Ovary (tissue), 9 donors: ENCODE measurements around the gene GPSM1. TPM values are rescaled to one million over a fixed set of nuclear protein-coding genes. Genes with fewer than 3 reads are reported as not detected.

Experiments used
- DNase-seq, 5 donors: peaks; one replicate each; pipeline ENCODE4 v3.0.0-alpha.2; 2019 to 2020
- H3K27ac ChIP-seq, 2 donors: fragments of 200-600 bp; one replicate each; pipeline versions ENCODE4 v1.5.1 to v1.8.0; 2019 to 2022
- H3K27me3 ChIP-seq: fragments of 200-600 bp; one replicate; pipeline ENCODE4 v1.8.0; 2022
- H3K36me3 ChIP-seq: fragments of 200-600 bp; sonication (generic); one replicate; pipeline ENCODE4 v1.5.1; 2019
- H3K4me1 ChIP-seq: one replicate; pipeline ENCODE4 v1.8.1; 2013; ENCODE audit warnings: mild to moderate bottlenecking, moderate library complexity; ENCODE audit not compliant: insufficient read depth
- H3K4me3 ChIP-seq: fragments of 200-600 bp; sonication (generic); one replicate; pipeline ENCODE4 v1.5.1; 2017
- H3K9me3 ChIP-seq, 2 donors: fragments of 200-600 bp in 1 of 2; sonication (generic) in 1 of 2; one replicate each; pipeline versions ENCODE4 v1.5.1 to v1.8.1; 2013 to 2019; ENCODE audit warnings: mild to moderate bottlenecking in 1 of 2, moderate library complexity in 1 of 2
- CTCF ChIP-seq, 3 donors: fragments of 450-650 bp in 2 of 3; fragments of 200-600 bp in 1 of 3; IDR thresholded peaks; one replicate each; pipeline versions ENCODE4 v1.5.1 to v1.8.0; 2016 to 2022; ENCODE audit warnings: antibody characterized with exemption in 3 of 3, mild to moderate bottlenecking in 1 of 3
- EP300 ChIP-seq: sonication (generic); formaldehyde crosslinking; IDR thresholded peaks from one replicate; pipeline ENCODE4 v1.6.1; 2017; ENCODE audit warnings: antibody characterized with exemption
- POLR2A ChIP-seq: fragments of 450-650 bp; IDR thresholded peaks from one replicate; pipeline ENCODE4 v1.6.1; 2017; ENCODE audit warnings: antibody characterized with exemption, mild to moderate bottlenecking, moderate library complexity
- WGBS, 3 donors: extraction: QIAGEN DNeasy Blood & Tissue Kit in 1 of 3; methylation state at CpG; one replicate each; pipeline versions ENCODE4 v1.1.5 to v1.1.7; 2013 to 2017; 5-methylcytosine and 5-hydroxymethylcytosine counted together
- intact Hi-C, 4 donors: fragments of 100-400 bp; cut with DNase I; formaldehyde crosslinking; loops; one replicate each; pipeline versions ENCODE4 v1.11.0 to v1.15.1; 2022 to 2023
- polyA plus RNA-seq, 2 donors: library from polyadenylated mRNA; stranded (reverse); fragments of 200-250 nt in 1 of 2; fragments of 350-450 nt in 1 of 2; fragmentation: Illumina TruSeq in 1 of 2; extraction: RNeasy Lipid Tissue Mini Kit (QIAGEN cat#74804) in 1 of 2; gene quantifications; one replicate each; pipeline ENCODE4 v1.2.3, GENCODE V29; 2013 to 2014
- total RNA-seq, 7 donors: library from RNA; depleted of rRNA in 2 of 7; stranded (reverse); fragments of >200 nt in 2 of 7; fragmentation: NEBNext Ultra II Directional in 3 of 7; extraction: Animal tissue kit (Norgen Biotek cat#: 25700) in 3 of 7; gene quantifications; one replicate each; pipeline versions ENCODE4 v1.1.0 to v1.2.4, GENCODE V29; 2016 to 2023
- donor health status: DM: no; HTN: no; CAD: no; lungs with moderate emphysema.
- donor health status: DM: no; HTN: no; CAD: no.
- donor health status: Bipolar disorder and iron deficiency.
- donor health status: DM: yes; HTN: yes; CAD: no.
- donor health status: DM: no; HTN: no; CAD: no.
- donor health status: DM: yes; HTN: yes; CAD: no.

GPSM1 gene
- total and polyA plus RNA-seq, 9 donors: 0.57 to 65.4 (median 36.3) TPM

DNA sequence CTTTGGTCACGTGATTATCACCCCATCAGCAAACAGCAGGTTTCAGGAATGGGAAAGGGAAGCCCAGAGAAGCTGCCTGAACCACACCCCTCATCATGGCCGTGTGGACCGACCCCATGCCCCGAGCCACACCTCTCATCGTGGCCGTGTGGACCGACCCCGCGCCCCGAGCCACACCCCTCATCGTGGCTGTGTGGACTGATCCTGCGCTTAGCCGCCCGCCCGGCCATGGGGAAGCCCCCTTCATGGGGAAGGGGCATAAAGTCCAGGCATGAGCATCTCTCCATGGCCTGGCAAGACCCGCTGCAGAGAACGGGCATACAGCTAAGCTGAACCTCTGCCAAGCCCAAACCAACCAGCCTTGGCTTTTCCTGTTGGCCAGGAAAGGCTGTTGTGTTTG lies 66.2 kb downstream of the GPSM1 start:
- Histone ChIP-seq H3K9me3 (no peaks in the 10 kb centered on the region), H3K27me3 (no peaks in the 10 kb centered on the region), H3K4me3 (no peak overlapping the region), H3K36me3 (no peaks in the 10 kb centered on the region), H3K27ac (no peak overlapping the region), H3K4me1 (no peaks in the 10 kb centered on the region)
- DNase-seq: peak in 1 of 5 donors; percentile 19
- intact Hi-C loops: no loop called here
- TF ChIP-seq CTCF (IDR thresholded peaks at IDR 0.05): no peak
- no peak for TF ChIP-seq POLR2A
- no peak for TF ChIP-seq EP300
- 84% methylated on average over 17 of the region's 17 CpGs for WGBS, 3 donors

GRCh38 chr9:136394312-136395019 lies 67.1 kb downstream of the GPSM1 start:
- Histone ChIP-seq H3K4me3 (no peak overlapping the region), H3K27me3 (no peaks in the 10 kb centered on the region), H3K27ac (no peak overlapping the region), H3K9me3 (no peaks in the 10 kb centered on the region), H3K36me3 (no peaks in the 10 kb centered on the region), H3K4me1 (peaks cover 9% of the 10 kb centered on the region)
- DNase-seq: no peak
- intact Hi-C loops: no loop called here
- WGBS, 3 donors: 91 to 95% (median 93%) methylated on average over 21 of the region's 21 CpGs
- TF ChIP-seq CTCF (IDR thresholded peaks at IDR 0.05) (no peak), EP300 (no peak), POLR2A (no peak)

GRCh38 chr9:136395020-136395340 lies 67.6 kb downstream of the GPSM1 start:
- Histone ChIP-seq H3K4me3 (no peak overlapping the region), H3K36me3 (no peaks in the 10 kb centered on the region), H3K9me3 (no peaks in the 10 kb centered on the region), H3K27me3 (no peaks in the 10 kb centered on the region), H3K4me1 (peaks cover 9% of the 10 kb centered on the region), H3K27ac (no peak overlapping the region)
- no peak for DNase-seq
- no peak for TF ChIP-seq POLR2A
- TF ChIP-seq EP300: no peak
- no peak for TF ChIP-seq CTCF (IDR thresholded peaks at IDR 0.05)
- intact Hi-C loops: no loop called here
- WGBS, 3 donors: 81 to 88% (median 85%) methylated on average over 11 to 13 of the region's 13 CpGs

DNA sequence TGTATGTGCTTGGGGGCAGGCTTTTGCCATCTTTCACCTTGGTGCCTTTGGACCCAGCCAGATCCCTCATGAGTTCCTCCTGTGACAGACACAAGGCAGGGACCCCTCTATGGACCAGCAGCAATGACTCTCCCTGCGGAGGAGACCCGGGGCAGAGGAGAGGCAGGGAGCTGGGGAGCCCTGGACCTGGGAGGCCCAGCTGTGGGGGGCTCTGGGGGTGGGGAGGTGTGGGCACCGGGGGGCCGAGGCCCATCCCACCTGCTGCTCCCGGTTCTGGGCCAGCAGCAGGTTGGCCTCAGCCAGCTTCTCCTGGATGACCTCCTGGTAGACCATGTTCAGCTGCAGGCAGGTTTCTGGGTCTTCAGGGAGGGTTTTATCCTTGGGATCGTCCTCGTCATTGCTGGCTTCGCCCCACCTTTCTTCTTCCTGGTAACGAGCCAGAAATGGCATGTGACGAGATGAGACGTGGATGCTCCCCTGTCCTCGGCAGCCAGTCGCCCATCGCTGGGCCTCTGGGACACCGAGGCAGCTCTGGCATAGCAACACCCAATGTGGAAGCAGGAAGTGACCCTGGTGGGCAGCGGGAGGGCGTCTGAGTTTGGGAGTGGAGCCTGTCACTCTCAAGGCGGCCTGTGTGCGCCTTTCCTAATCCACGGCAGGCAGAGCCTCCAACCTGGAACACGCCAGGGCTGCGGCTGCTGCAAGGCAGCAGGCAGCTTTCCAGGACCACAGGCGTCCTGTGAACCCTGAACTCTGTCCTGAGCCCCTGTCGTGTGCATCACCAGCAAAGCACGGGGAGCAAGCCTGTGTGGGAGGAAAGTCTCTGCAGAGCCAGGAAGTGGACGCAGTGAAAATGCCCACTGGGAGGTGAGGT lies 68.2 kb downstream of the GPSM1 start:
- no peaks in the 10 kb centered on the region for H3K27me3 ChIP-seq
- WGBS, 3 donors: 81 to 84% (median 82%) methylated on average over 26 of the region's 26 CpGs
- no peaks in the 10 kb centered on the region for H3K9me3 ChIP-seq
- H3K4me1 ChIP-seq: peaks cover 13% of the 10 kb centered on the region
- no peak overlapping the region for H3K27ac ChIP-seq
- H3K4me3 ChIP-seq: no peak overlapping the region
- intact Hi-C loops: no loop called here
- H3K36me3 ChIP-seq: no peaks in the 10 kb centered on the region
- peak in 1 of 5 donors; percentile 19 for DNase-seq
- no peak for TF ChIP-seq EP300
- TF ChIP-seq POLR2A: no peak
- TF ChIP-seq CTCF (IDR thresholded peaks at IDR 0.05): no peak
